Measurements from ENCODE around the gene CCM2L.

- TF ChIP-seq CTCF (IDR thresholded peaks at IDR 0.05) (no peak), ZFX (IDR thresholded peaks at IDR 0.05; ENCODE audit: borderline replicate concordance) (no peak)
These were observed 47.5 kb downstream of the CCM2L start for GRCh38 chr20:32057656-32058184.
